HG02938 (cell line): ENCODE measurements around the gene HOXA13.

ENCODE experiments used
- ATAC-seq: cut with Tn5 transposase; IDR thresholded peaks from one replicate; pipeline ENCODE4 v1.9.1; 2021; ENCODE audit warnings: mild to moderate bottlenecking, moderate library complexity; ENCODE audit not compliant: unreplicated experiment

HOXA13 gene

DNA sequence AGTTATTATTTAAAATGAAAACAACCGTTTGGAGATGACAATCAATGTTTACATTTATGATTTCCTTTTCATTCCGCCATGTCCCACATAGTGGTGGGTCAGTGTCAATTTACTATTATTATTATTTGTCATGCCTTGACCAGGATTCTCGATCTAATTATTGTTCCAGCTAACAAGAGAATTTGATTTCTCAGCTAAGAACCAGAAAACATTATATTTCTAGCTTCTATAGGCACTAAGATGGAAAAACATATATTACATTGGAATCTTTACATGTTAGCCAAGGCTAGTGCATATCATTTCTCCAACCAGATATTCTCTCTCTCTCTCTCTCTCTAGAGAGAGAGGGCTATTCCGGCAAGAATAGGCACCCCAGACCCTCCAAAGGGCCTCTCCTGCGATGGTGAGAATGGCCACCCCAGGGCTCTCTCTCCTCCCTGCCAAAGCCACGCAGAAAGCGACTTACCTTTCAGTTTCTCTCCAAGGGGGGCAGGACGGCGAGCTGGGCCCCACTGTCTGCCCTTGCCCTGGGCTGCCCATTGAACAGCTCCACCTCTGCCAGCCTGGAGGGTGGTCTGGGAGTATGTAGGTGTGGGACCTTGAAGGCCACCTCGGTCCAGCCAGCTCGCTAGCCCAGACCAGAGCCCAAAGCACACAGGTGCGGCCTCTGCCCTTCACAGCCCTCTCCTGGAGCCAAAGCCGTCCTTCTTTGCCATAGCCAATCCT, 49.9 kb downstream of the HOXA13 start:
- ATAC-seq: no peak

DNA sequence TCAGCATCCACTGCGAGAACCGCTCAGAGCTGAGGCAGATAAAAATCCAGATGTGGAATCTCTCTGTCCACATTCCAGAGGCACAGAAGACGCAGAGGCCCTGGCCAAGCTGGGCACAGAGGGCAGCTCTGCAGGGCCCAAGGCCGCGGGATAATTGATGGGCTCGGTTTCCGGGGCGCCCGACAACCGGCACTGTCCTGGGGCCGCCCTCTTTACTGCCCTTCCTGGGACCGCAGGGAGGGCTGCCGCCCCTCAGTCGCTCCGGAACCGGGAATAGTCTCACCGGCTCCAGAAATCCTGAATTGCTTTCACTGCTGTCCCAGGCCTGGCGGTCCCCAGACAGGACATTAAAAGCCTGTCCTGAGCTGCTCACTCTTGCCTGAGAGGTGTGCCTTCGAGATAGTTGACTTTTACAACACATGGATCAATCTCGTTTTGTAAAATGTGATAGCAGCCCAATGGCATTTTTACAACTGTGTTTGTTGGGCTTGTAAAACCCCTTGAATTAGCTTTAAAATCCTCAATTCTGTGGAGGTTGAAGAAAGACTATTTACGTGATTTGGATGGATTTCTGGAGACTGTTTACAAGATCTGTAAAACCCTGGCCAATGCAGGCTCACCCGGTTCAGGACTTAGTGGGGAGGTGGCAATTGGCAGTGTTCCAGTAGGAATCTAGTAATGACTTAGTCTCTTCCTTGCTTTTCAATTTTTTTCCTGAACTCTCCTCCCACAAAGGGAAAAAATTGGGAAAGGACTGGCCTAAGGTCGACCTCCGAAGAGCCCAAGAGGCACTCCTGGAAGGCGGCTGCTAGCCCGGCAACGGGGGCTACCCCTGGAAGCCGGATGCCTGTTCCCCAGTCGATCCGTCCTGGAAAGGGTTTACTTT, 50.9 kb downstream of the HOXA13 start:
- ATAC-seq: no peak

DNA sequence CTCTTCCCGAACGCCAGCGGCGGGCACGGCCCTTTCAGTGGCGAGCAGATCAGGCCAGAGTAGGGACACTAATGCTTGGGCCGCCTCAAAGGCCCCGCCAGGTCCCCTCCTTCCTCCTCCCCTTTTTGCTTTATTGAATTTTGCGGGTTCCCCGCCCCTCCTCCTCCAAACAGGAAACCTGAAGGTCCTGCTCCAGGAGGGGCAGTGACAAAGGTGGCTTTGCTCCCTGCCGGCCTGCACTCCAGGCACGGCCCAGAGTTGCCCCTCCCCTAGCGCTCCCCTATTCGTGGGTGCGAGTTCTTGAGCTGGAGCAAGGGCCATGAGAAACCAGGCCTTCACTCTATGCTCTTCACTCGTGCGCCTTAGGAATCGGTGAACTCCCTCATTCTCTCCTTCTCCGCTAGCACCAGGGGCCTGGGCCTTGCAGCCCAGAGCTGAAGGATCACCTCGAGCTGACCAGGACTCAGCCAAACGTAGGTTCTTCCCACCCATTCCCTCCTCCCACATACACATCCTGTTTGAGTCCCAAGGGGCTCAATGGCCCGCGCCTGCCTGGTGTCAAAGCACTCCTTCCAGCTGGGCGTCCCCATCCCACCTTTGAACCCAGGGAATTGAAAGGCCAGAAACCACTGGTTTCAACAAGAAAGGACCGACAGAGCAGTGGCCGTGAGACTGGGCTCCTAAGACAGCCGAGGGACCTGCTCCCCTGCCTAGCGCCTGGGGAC, 51.7 kb downstream of the HOXA13 start:
- ATAC-seq: no peak

DNA sequence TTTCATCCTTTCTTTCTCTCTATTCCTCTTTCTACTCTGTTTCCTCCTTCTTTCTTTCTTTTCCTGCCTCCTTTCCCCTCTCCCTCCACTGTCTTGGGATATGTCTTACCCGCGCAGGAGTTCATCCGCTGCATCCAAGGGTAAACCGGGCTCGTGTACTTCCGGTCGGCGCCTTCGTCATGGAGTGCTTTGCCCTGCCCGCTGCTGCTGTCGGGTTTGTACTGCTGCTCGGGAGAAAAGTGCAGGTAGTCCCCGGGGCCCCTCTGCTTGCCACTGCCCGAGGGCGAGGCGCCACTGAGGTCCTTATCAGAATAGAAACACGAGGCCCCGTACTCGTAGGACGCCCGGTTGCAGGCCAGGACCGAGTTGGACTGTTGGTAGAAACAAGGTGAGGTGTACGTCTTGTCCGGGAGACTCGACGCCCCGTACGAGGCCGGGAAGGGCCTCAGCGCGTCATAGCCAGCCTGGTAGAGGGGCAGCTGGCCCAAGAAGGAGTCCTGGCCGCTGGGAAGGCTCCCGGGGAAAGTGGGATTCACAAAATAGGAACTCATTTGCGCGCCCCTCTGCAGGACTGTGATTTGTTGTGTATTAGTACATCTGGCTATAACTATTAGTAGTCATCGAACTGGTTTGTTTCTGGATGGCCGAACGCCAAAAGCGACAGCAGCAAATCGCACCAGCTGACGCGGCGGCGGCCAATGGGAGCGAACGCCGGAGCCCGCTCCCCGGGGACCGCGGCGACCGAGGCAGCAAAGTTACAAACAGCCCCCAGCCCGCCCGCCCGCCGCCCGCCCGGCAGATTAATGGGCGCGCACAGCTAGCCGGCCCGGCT, 52.5 kb downstream of the HOXA13 start, which contains the start of gene HOXA6:
TSS of gene HOXA6 (minus strand) at position 576 of the 832 bp plus-strand sequence. CDS start at position 551, 25 bp downstream.
- ATAC-seq: no peak

DNA sequence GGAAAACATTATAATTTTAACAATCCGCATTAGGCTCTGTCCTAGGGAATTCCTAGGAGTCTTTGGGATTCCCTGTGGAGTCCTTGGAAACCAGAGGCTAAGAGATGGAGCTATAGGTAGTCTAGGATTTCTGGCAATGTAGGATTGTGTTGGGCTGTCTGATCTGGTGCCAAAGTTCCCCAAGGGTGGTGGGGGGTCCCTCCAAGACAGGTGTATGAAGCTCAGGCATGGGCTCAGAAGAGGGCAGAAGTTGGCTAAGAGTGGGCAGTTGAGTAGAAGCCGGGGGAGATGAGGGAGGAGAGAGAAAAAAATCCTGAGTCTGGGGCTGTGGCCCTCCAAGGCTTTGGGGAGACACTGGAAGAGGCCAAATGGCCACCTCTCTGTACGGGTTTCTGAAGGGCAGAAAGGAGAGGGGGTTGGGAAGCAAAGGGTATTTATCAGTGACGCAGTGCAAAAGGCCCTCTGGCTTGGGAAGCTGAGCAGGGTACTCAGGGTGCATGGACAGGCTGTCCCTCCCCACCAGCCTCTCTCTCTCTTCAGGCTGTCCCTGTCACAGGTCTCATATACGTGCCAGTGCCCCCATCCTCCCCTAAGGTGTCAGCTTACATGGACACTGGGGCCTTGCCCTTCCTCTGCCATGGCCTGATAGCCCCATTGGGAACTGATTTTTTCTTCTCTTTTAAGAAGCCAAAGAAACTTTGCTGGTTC, 53.2 kb downstream of the HOXA13 start:
- ATAC-seq: no peak

DNA sequence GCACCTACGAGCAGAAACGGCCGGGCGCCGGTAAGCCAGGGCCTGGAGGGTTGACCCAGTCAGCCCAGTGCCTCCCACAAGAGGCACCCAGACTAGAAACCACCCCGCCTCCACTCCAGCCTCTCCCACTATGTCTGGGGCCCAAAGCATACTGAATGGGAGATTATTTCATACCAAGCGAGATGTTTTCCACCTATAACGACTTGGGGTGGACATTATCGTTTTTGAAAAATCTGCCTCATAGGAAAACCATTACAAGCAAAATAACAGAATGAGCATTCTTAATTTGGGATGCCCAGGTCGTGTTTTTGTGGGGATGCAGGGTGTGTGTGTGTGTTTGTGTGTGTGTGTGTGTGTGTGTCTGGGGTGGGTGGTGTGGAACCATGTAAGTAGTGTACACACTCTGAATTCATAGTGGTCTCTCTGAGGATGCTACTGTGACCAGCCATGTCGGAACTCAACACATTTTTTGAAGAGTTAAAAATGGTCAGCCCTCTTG, 53.9 kb downstream of the HOXA13 start:
- no peak for ATAC-seq

DNA sequence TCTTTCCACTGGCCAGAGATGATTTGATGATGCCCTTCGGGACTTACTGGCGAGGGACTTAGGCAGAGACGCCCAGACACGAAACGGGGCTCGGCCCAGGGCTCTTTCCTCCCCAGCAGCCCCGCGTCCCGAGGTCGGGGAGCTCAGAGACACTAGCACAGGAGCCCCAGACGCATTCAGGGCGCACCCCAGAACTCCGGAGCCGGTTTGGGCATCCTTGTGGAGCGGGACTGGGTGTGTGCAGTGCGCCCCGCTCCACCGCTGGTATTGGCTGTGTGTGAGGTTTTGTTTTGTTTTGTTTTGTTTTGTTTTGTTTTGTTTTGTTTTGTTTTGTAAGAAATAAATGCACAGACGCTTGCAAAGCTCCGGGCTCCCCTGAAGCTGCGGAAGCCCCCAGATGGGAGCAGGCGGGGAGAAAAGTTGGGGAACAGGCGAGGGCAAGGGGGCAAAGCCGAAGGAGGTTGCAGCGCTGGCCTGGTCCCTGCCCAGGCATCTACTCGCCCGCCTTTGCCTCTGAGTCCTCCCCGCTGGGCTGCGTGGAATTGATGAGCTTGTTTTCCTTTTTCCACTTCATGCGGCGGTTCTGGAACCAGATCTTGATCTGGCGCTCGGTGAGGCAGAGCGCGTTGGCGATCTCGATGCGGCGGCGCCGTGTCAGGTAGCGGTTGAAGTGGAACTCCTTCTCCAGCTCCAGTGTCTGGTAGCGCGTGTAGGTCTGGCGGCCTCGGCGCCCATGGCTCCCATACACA, 54.6 kb downstream of the HOXA13 start:
- ATAC-seq: no peak

DNA sequence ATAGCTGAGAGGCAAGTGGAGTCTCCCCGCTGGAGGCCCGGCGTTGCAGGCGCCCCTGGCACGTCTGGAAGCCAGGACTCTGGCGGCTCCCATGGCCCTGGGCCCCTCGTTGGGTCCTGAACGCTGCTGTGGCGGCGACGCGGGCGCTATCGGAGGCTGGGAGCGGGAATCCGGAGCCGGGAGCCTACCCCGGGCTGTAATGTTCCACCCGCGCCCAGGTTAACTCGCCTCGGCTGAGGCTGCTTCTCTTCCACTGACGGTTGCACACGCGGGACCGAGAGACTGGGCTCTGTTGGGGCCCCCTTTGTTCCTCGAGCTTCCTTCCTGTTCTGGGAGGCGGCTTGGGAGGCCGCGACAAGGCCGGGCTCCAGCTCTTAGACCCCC, 55.1 kb downstream of the HOXA13 start:
- ATAC-seq: no peak
